K562 (cell line): ENCODE results near the gene WASL. TPM values are rescaled to one million over a fixed set of nuclear protein-coding genes. Genes with fewer than 3 reads are reported as not detected.

Experiments
- CHD2 ChIP-seq: IDR thresholded peaks from 2 replicates; pipeline ENCODE4 v1.6.1; 2011; ENCODE audit warnings: low read depth, low read length
- CUX1 ChIP-seq: fragments of 200-800 bp; sonication (Bioruptor generic); IDR thresholded peaks from 2 replicates; pipeline ENCODE4 v1.6.1; 2016; ENCODE audit warnings: missing genetic modification characterization, missing compliant biosample characterization
- ETV5 ChIP-seq: sonication (generic); formaldehyde crosslinking; IDR thresholded peaks from 2 replicates; pipeline ENCODE4 v1.4.0; 2020; ENCODE audit warnings: low read depth, mild to moderate bottlenecking, missing genetic modification reagents
- HMBOX1 ChIP-seq: sonication (generic); IDR thresholded peaks from 2 replicates; pipeline ENCODE4 v1.6.1; 2016
- HMG20B ChIP-seq: fragments of 250-450 bp; sonication (Bioruptor Pico); IDR thresholded peaks from 2 replicates; pipeline ENCODE4 v1.5.0; 2021; ENCODE audit warnings: mild to moderate bottlenecking
- IFI16 ChIP-seq: fragments of 250-450 bp; sonication (Bioruptor Pico); IDR thresholded peaks from 2 replicates; pipeline ENCODE4 v2.1.2; 2022; ENCODE audit warnings: mild to moderate bottlenecking, inconsistent platforms
- MTA2 ChIP-seq: fragments of 450-650 bp; IDR thresholded peaks from 2 replicates; pipeline ENCODE4 v1.6.1; 2016; ENCODE audit warnings: low read depth
- NONO ChIP-seq, 2 experiments: fragments of 200-400 bp in 1 of 2; fragments of 450-650 bp in 1 of 2; formaldehyde crosslinking in 1 of 2; IDR thresholded peaks; 2 replicates each; pipeline ENCODE4 v1.6.1; 2017; ENCODE audit warnings: low read depth in 2 of 2, mild to moderate bottlenecking in 2 of 2, moderate library complexity in 2 of 2, low read length in 1 of 2
- PHF21A ChIP-seq: fragments of 450-650 bp; IDR thresholded peaks from 2 replicates; pipeline ENCODE4 v1.6.1; 2017; ENCODE audit warnings: low read depth, borderline replicate concordance
- RBM22 ChIP-seq: fragments of 200-400 bp; formaldehyde crosslinking; IDR thresholded peaks from 2 replicates; pipeline ENCODE4 v1.6.1; 2018; ENCODE audit warnings: low read length, low read depth; ENCODE audit not compliant: poor library complexity, severe bottlenecking
- SNRNP70 ChIP-seq: fragments of 200-400 bp; formaldehyde crosslinking; optimal IDR thresholded peaks from 2 replicates; pipeline ENCODE3; 2017; ENCODE audit warnings: low read depth, low read length
- ZNF395 ChIP-seq: fragments of 200-800 bp; sonication (Bioruptor generic); IDR thresholded peaks from 2 replicates; pipeline ENCODE4 v1.6.1; 2017; ENCODE audit warnings: missing genetic modification characterization, missing compliant biosample characterization
- ZNF398 ChIP-seq: fragments of 250-450 bp; sonication (Bioruptor Pico); IDR thresholded peaks from 2 replicates; pipeline ENCODE4 v1.8.0; 2021; ENCODE audit warnings: moderate library complexity, mild to moderate bottlenecking, inconsistent platforms
- ZNF583 ChIP-seq: fragments of 250-450 bp; sonication (Bioruptor Pico); IDR thresholded peaks from 2 replicates; pipeline ENCODE4 v1.4.0; 2020
- ZNF785 ChIP-seq: fragments of 250-450 bp; sonication (Bioruptor Pico); IDR thresholded peaks from 2 replicates; pipeline ENCODE4 v1.4.0; 2020; ENCODE audit warnings: mild to moderate bottlenecking
- polyA plus RNA-seq, 8 experiments: library from polyadenylated mRNA; depleted of rRNA in 4 of 8; stranded (reverse) in 5 of 8; unstranded in 3 of 8; fragments of >200 nt; fragmentation: Nextera tagmentation in 2 of 8; fragmentation: Illumina TruSeq in 1 of 8; extraction: Ambion mirVana in 2 of 8; extraction: Trizol in 1 of 8; gene quantifications; 2 replicates each; pipeline versions ENCODE4 v1.2.1 to v1.2.3, GENCODE V29; 2011 to 2014; ENCODE audit warnings: inconsistent platforms in 1 of 8, missing spikeins in 1 of 8
- total RNA-seq, 7 experiments: library from RNA; depleted of rRNA in 6 of 7; stranded (reverse); fragments of >200 nt in 6 of 7; fragmentation: Illumina TruSeq in 2 of 7; extraction: Trizol in 2 of 7; gene quantifications; 2 replicates each; pipeline versions ENCODE4 v1.2.1 to v1.2.3, GENCODE V29; 2011 to 2021; ENCODE audit warnings: low replicate concordance in 1 of 7

Gene WASL
- total and polyA plus RNA-seq, 9 of the 15 experiments (the other 6 are each of a cell fraction or from before 2014, with no cell fraction given), result 3.2 to 13.9 (median 8.3) TPM

- TF ChIP-seq NONO (IDR thresholded peaks at IDR 0.05; ENCODE audit: low read depth in 2 of 2, low read length in 1 of 2) (no peak), CUX1 (no peak), HMBOX1 (no peak), HMG20B (CRISPR knock-in tag) (no peak), IFI16 (CRISPR knock-in tag) (no peak), ETV5 (CRISPR knock-in tag) (no peak), ZNF785 (no peak), CHD2 (no peak), ZNF398 (CRISPR knock-in tag) (no peak), MTA2 (no peak), PHF21A (no peak), SNRNP70 (no peak), RBM22 (no peak), ZNF395 (CRISPR knock-in tag) (no peak), ZNF583 (CRISPR knock-in tag) (no peak)
Measured at GRCh38 chr7:123643495-123644441, 105.0 kb downstream of the WASL start (continued).
